ENCODE results near the gene TUBB3. TPM values are rescaled to one million over a fixed set of nuclear protein-coding genes. Genes with fewer than 3 reads are reported as not detected.

Gene TUBB3
- polyA plus RNA-seq, 1 experiment, result 108 TPM

- ChIA-PET POLR2A (no interaction called here), CTCF (no interaction called here)
- no peak for TF ChIP-seq CTCF (IDR thresholded peaks at IDR 0.05; ENCODE audit: insufficient read depth, low read depth, low read length)
- no peaks in the 10 kb centered on the region for H3K27me3 ChIP-seq (ENCODE audit: control insufficient read depth, insufficient read depth, low read length)
- H3K36me3 ChIP-seq (ENCODE audit: control insufficient read depth, insufficient read depth, low read length), result peaks cover 47% of the 10 kb centered on the region
- H3K4me3 ChIP-seq (ENCODE audit: low read depth, low read length), result no peak overlapping the region
- no peak for DNase-seq (ENCODE audit: low read depth)
Observed at GRCh38 chr16:89904606-89905510, 18.3 kb upstream of the TUBB3 start.

- H3K27me3 ChIP-seq (ENCODE audit: control insufficient read depth, insufficient read depth, low read length), result no peaks in the 10 kb centered on the region
- peaks cover 46% of the 10 kb centered on the region for H3K36me3 ChIP-seq (ENCODE audit: control insufficient read depth, insufficient read depth, low read length)
- POLR2A ChIA-PET, result no interaction called here
- no peak for TF ChIP-seq CTCF (IDR thresholded peaks at IDR 0.05; ENCODE audit: insufficient read depth, low read depth, low read length)
- no peak for DNase-seq (ENCODE audit: low read depth)
- no peak overlapping the region for H3K4me3 ChIP-seq (ENCODE audit: low read depth, low read length)
- CTCF ChIA-PET, result interaction anchor here (1.2 kb wide), 1 partner anchor 13 kb away, joined by 6 read pairs; the partner anchor contains the start of gene MC1R
Observed at GRCh38 chr16:89905511-89906139, 17.5 kb upstream of the TUBB3 start.

- no peak for DNase-seq (ENCODE audit: low read depth)
- ChIA-PET POLR2A (no interaction called here), CTCF (interaction anchor here (1.2 kb wide), 1 partner anchor 12 kb away, joined by 6 read pairs; the partner anchor contains the start of gene MC1R)
- Histone ChIP-seq H3K36me3 (ENCODE audit: control insufficient read depth, insufficient read depth, low read length) (peaks cover 46% of the 10 kb centered on the region), H3K4me3 (ENCODE audit: low read depth, low read length) (no peak overlapping the region), H3K27me3 (ENCODE audit: control insufficient read depth, insufficient read depth, low read length) (no peaks in the 10 kb centered on the region)
- no peak for TF ChIP-seq CTCF (IDR thresholded peaks at IDR 0.05; ENCODE audit: insufficient read depth, low read depth, low read length)
Observed at GRCh38 chr16:89906140-89907025, 16.8 kb upstream of the TUBB3 start.

- H3K4me3 ChIP-seq (ENCODE audit: low read depth, low read length), result no peak overlapping the region
- ChIA-PET CTCF (interaction anchor here (1.2 to 6.6 kb wide), 3 partner anchors 11 to 16 kb away, joined by 6 to 48 read pairs (median 6); partner anchors contain the start of genes MC1R and TUBB3), POLR2A (interaction anchor here (0.6 kb wide), 1 partner anchor 164 kb away, joined by 3 read pairs; no protein-coding TSS in a partner anchor)
- H3K36me3 ChIP-seq (ENCODE audit: control insufficient read depth, insufficient read depth, low read length), result peaks cover 48% of the 10 kb centered on the region
- no peak for TF ChIP-seq CTCF (IDR thresholded peaks at IDR 0.05; ENCODE audit: insufficient read depth, low read depth, low read length)
- DNase-seq (ENCODE audit: low read depth), result no peak
- no peaks in the 10 kb centered on the region for H3K27me3 ChIP-seq (ENCODE audit: control insufficient read depth, insufficient read depth, low read length)
Observed at GRCh38 chr16:89907055-89907814, 15.9 kb upstream of the TUBB3 start.

All from BJ (cell line).